HepG2 (cell line): ENCODE data around the gene SPAG9. TPM values are rescaled to one million over a fixed set of nuclear protein-coding genes. Genes with fewer than 3 reads are reported as not detected.

Experiments
- ADNP ChIP-seq: sonication (generic); formaldehyde crosslinking; IDR thresholded peaks from 2 replicates; pipeline ENCODE4 v1.4.0; 2020; ENCODE audit warnings: missing genetic modification reagents
- EED ChIP-seq: sonication (generic); formaldehyde crosslinking; IDR thresholded peaks from 2 replicates; pipeline ENCODE4 v1.5.0; 2020; ENCODE audit warnings: mild to moderate bottlenecking, missing genetic modification reagents
- HOXA5 ChIP-seq: sonication (generic); formaldehyde crosslinking; IDR thresholded peaks from 2 replicates; pipeline ENCODE4 v1.4.0; 2020; ENCODE audit warnings: missing genetic modification reagents
- KAT7 ChIP-seq: IDR thresholded peaks from 2 replicates; pipeline ENCODE4 v1.6.1; 2018; ENCODE audit warnings: borderline replicate concordance, missing compliant biosample characterization
- MXD4 ChIP-seq: IDR thresholded peaks from 2 replicates; pipeline ENCODE4 v1.6.1; 2016; ENCODE audit warnings: mild to moderate bottlenecking, missing biosample characterization, missing genetic modification reagents
- REPIN1 ChIP-seq: sonication (generic); formaldehyde crosslinking; IDR thresholded peaks from 2 replicates; pipeline ENCODE4 v1.8.0; 2022; ENCODE audit warnings: missing genetic modification reagents, low read depth, mild to moderate bottlenecking, borderline replicate concordance
- YY1 ChIP-seq: IDR thresholded peaks from 2 replicates; pipeline ENCODE4 v1.6.1; 2011; ENCODE audit warnings: low read length, low read depth, moderate library complexity, mild to moderate bottlenecking; ENCODE audit not compliant: insufficient read depth, insufficient replicate concordance
- ZFP62 ChIP-seq: sonication (generic); formaldehyde crosslinking; IDR thresholded peaks from 2 replicates; pipeline ENCODE4 v1.4.0; 2020; ENCODE audit warnings: missing genetic modification reagents
- ZMAT3 ChIP-seq: sonication (generic); formaldehyde crosslinking; conservative IDR thresholded peaks from 2 replicates; pipeline ENCODE4 v1.7.0; 2021; ENCODE audit warnings: missing genetic modification reagents
- ZMYM2 ChIP-seq: sonication (generic); formaldehyde crosslinking; IDR thresholded peaks from 2 replicates; pipeline ENCODE4 v1.8.0; 2022; ENCODE audit warnings: mild to moderate bottlenecking, missing genetic modification reagents
- ZNF260 ChIP-seq: sonication (generic); formaldehyde crosslinking; IDR thresholded peaks from 2 replicates; pipeline ENCODE4 v1.4.0; 2020; ENCODE audit warnings: missing genetic modification reagents, low read depth, mild to moderate bottlenecking, borderline replicate concordance
- ZNF747 ChIP-seq: sonication (generic); formaldehyde crosslinking; IDR thresholded peaks from 2 replicates; pipeline ENCODE4 v1.8.1; 2023; ENCODE audit warnings: missing genetic modification reagents, mild to moderate bottlenecking, borderline replicate concordance
- polyA plus RNA-seq, 8 experiments: library from polyadenylated mRNA; depleted of rRNA in 3 of 8; stranded (reverse) in 7 of 8; unstranded in 1 of 8; fragments of >200 nt; fragmentation: Illumina TruSeq in 4 of 8; extraction: Trizol in 4 of 8; gene quantifications; 2 replicates each; pipeline versions ENCODE4 v1.2.1 to v1.2.3, GENCODE V29; 2011 to 2016; ENCODE audit warnings: low read depth in 4 of 8, missing spikeins in 1 of 8, mixed read lengths in 1 of 8; ENCODE audit not compliant: insufficient read depth in 1 of 8
- total RNA-seq, 5 experiments: library from RNA; depleted of rRNA; stranded (reverse); fragments of >200 nt; fragmentation: Illumina TruSeq; extraction: Trizol; gene quantifications; 2 replicates each; pipeline ENCODE4 v1.2.3, GENCODE V29; 2016; ENCODE audit warnings: low read depth in 1 of 5
- TF ChIP-seq, protein P1 (sequence below): sonication (generic); formaldehyde crosslinking; IDR thresholded peaks from 2 replicates; pipeline ENCODE4 v1.4.0; 2020; ENCODE audit warnings: missing genetic modification reagents
- TF ChIP-seq, protein P2 (sequence below): IDR thresholded peaks from 2 replicates; pipeline ENCODE4 v1.6.1; 2012; ENCODE audit warnings: low read depth, low read length, improper control_type of control experiment
- TF ChIP-seq, protein P3 (sequence below): sonication (generic); formaldehyde crosslinking; IDR thresholded peaks from 2 replicates; pipeline ENCODE4 v1.4.0; 2020; ENCODE audit warnings: mild to moderate bottlenecking, missing genetic modification reagents
- TF ChIP-seq, protein P4 (sequence below): sonication (generic); formaldehyde crosslinking; IDR thresholded peaks from 2 replicates; pipeline ENCODE4 v1.4.0; 2020; ENCODE audit warnings: mild to moderate bottlenecking, low read depth, missing genetic modification reagents
- TF ChIP-seq, protein P5 (sequence below): sonication (generic); formaldehyde crosslinking; IDR thresholded peaks from 2 replicates; pipeline ENCODE4 v1.5.1; 2020; ENCODE audit warnings: mild to moderate bottlenecking, missing genetic modification reagents, moderate library complexity
- TF ChIP-seq, protein P6 (sequence below): sonication (generic); formaldehyde crosslinking; IDR thresholded peaks from 2 replicates; pipeline ENCODE4 v1.4.0; 2020; ENCODE audit warnings: missing genetic modification reagents

Gene SPAG9
- total and polyA plus RNA-seq, 2 of the 13 experiments (the other 11 are each of a cell fraction or from before 2014, with no cell fraction given): 43.2 to 78.6 TPM

DNA sequence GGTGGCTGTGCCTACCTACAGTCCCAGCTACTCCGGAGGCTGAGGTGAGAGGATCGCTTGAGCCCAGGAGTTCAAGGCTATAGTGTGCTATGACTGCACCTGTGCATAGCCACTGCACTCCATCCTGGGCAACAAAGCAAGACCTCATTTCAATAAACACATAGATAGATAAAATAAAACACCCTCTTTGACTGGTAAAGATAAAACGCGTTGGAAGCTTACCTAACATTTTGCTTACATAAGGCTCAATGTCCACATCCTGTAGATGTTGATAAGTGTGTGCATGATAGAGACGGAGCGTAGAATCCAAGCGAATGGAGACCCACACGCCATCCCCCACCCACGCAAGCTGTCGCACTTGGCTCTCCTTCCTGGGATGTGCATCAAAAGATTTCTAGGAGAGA, 141.1 kb downstream of the SPAG9 start (continued):
- TF ChIP-seq, protein P1, sequence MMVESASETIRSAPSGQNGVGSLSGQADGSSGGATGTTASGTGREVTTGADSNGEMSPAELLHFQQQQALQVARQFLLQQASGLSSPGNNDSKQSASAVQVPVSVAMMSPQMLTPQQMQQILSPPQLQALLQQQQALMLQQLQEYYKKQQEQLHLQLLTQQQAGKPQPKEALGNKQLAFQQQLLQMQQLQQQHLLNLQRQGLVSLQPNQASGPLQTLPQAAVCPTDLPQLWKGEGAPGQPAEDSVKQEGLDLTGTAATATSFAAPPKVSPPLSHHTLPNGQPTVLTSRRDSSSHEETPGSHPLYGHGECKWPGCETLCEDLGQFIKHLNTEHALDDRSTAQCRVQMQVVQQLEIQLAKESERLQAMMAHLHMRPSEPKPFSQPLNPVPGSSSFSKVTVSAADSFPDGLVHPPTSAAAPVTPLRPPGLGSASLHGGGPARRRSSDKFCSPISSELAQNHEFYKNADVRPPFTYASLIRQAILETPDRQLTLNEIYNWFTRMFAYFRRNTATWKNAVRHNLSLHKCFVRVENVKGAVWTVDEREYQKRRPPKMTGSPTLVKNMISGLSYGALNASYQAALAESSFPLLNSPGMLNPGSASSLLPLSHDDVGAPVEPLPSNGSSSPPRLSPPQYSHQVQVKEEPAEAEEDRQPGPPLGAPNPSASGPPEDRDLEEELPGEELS (CRISPR knock-in tag): peak; percentile 96
- TF ChIP-seq, protein P2, sequence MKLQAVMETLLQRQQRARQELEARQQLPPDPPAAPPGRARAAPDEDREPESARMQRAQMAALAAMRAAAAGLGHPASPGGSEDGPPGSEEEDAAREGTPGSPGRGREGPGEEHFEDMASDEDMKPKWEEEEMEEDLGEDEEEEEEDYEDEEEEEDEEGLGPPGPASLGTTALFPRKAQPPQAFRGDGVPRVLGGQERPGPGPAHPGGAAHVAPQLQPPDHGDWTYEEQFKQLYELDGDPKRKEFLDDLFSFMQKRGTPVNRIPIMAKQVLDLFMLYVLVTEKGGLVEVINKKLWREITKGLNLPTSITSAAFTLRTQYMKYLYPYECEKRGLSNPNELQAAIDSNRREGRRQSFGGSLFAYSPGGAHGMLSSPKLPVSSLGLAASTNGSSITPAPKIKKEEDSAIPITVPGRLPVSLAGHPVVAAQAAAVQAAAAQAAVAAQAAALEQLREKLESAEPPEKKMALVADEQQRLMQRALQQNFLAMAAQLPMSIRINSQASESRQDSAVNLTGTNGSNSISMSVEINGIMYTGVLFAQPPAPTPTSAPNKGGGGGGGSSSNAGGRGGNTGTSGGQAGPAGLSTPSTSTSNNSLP: peak; percentile 62; the same call in 1 of the 2 replicates
- TF ChIP-seq HOXA5 (CRISPR knock-in tag) (no peak), ADNP (CRISPR knock-in tag) (peak; percentile 77; the same call in 1 of the 2 replicates), ZFP62 (CRISPR knock-in tag) (no peak), ZMYM2 (CRISPR knock-in tag) (peak; percentile 37; the same call in 1 of the 2 replicates), YY1 (peak; percentile 16), ZNF747 (no peak), KAT7 (CRISPR knock-in tag) (no peak), ZNF260 (CRISPR knock-in tag) (no peak), MXD4 (CRISPR knock-in tag) (no peak), REPIN1 (CRISPR knock-in tag) (no peak), EED (CRISPR knock-in tag) (no peak), ZMAT3 (CRISPR knock-in tag) (0 out of 2 replicates have a peak, but pooled peaks have one; percentile 52)
- TF ChIP-seq, protein P3, sequence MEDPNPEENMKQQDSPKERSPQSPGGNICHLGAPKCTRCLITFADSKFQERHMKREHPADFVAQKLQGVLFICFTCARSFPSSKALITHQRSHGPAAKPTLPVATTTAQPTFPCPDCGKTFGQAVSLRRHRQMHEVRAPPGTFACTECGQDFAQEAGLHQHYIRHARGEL (CRISPR knock-in tag): no peak
- TF ChIP-seq, protein P4, sequence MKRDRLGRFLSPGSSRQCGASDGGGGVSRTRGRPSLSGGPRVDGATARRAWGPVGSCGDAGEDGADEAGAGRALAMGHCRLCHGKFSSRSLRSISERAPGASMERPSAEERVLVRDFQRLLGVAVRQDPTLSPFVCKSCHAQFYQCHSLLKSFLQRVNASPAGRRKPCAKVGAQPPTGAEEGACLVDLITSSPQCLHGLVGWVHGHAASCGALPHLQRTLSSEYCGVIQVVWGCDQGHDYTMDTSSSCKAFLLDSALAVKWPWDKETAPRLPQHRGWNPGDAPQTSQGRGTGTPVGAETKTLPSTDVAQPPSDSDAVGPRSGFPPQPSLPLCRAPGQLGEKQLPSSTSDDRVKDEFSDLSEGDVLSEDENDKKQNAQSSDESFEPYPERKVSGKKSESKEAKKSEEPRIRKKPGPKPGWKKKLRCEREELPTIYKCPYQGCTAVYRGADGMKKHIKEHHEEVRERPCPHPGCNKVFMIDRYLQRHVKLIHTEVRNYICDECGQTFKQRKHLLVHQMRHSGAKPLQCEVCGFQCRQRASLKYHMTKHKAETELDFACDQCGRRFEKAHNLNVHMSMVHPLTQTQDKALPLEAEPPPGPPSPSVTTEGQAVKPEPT: no peak; the same call in 1 of the 2 replicates
- TF ChIP-seq, protein P5, sequence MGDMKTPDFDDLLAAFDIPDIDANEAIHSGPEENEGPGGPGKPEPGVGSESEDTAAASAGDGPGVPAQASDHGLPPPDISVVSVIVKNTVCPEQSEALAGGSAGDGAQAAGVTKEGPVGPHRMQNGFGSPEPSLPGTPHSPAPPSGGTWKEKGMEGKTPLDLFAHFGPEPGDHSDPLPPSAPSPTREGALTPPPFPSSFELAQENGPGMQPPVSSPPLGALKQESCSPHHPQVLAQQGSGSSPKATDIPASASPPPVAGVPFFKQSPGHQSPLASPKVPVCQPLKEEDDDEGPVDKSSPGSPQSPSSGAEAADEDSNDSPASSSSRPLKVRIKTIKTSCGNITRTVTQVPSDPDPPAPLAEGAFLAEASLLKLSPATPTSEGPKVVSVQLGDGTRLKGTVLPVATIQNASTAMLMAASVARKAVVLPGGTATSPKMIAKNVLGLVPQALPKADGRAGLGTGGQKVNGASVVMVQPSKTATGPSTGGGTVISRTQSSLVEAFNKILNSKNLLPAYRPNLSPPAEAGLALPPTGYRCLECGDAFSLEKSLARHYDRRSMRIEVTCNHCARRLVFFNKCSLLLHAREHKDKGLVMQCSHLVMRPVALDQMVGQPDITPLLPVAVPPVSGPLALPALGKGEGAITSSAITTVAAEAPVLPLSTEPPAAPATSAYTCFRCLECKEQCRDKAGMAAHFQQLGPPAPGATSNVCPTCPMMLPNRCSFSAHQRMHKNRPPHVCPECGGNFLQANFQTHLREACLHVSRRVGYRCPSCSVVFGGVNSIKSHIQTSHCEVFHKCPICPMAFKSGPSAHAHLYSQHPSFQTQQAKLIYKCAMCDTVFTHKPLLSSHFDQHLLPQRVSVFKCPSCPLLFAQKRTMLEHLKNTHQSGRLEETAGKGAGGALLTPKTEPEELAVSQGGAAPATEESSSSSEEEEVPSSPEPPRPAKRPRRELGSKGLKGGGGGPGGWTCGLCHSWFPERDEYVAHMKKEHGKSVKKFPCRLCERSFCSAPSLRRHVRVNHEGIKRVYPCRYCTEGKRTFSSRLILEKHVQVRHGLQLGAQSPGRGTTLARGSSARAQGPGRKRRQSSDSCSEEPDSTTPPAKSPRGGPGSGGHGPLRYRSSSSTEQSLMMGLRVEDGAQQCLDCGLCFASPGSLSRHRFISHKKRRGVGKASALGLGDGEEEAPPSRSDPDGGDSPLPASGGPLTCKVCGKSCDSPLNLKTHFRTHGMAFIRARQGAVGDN (CRISPR knock-in tag): peak; percentile 12; the same call in 1 of the 2 replicates
- TF ChIP-seq, protein P6, sequence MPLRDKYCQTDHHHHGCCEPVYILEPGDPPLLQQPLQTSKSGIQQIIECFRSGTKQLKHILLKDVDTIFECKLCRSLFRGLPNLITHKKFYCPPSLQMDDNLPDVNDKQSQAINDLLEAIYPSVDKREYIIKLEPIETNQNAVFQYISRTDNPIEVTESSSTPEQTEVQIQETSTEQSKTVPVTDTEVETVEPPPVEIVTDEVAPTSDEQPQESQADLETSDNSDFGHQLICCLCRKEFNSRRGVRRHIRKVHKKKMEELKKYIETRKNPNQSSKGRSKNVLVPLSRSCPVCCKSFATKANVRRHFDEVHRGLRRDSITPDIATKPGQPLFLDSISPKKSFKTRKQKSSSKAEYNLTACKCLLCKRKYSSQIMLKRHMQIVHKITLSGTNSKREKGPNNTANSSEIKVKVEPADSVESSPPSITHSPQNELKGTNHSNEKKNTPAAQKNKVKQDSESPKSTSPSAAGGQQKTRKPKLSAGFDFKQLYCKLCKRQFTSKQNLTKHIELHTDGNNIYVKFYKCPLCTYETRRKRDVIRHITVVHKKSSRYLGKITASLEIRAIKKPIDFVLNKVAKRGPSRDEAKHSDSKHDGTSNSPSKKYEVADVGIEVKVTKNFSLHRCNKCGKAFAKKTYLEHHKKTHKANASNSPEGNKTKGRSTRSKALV (CRISPR knock-in tag): no peak; the same call in 1 of the 2 replicates
